ENCODE results near the gene TMEM14C.

TMEM14C gene

DNA sequence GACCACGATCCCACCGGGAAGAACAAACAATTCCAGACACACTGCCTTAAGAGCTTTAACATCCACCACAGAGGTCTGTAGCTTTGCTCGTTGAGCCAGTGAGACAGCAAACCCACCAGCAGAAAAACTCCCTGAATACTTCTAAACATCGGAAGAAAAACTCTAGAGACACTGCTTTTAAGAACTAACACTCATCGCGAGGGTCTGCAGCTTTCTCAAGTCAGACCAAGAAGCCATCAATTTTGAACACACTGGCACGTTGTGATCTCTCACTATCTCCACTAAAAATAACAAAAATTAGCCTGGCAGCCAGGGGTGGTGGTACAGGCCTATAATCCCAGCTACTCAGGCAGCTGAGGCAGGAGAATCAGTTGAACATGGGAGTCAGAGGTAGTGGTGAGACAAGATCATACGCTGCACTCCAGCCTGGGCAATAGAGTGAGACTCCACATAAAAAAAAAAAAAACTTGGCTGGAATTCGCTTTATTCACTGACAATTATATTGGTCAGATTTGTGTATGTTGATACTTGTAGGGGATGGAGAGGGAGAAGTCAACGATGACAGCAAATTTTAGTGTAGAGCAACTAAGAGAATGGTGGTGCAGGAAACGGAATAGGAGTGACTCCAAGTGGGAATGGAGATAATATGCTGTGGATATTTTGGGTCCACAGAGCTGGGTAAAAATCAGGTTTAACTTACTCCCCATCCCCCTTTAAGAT lies 860 bp upstream of the TMEM14C start:
- H3K4me2 ChIP-seq (ENCODE audit: low read depth, low read length), result peak overlapping the region; percentile 98
- H2AFZ ChIP-seq (ENCODE audit: low read length), result peak overlapping the region; percentile 79
- H3K27me3 ChIP-seq (replicated peaks; ENCODE audit: insufficient read depth, low read length), result no peaks in the 10 kb centered on the region
- no peaks in the 10 kb centered on the region for H3K36me3 ChIP-seq (replicated peaks; ENCODE audit: insufficient read depth, low read length)
- TF ChIP-seq EZH2 (optimal IDR thresholded peaks at IDR 0.05; ENCODE audit: low read depth, low read length) (no peak), EZH2phosphoT487 (IDR thresholded peaks at IDR 0.05; ENCODE audit: low read length) (no peak)
- TF ChIP-seq, protein P1, sequence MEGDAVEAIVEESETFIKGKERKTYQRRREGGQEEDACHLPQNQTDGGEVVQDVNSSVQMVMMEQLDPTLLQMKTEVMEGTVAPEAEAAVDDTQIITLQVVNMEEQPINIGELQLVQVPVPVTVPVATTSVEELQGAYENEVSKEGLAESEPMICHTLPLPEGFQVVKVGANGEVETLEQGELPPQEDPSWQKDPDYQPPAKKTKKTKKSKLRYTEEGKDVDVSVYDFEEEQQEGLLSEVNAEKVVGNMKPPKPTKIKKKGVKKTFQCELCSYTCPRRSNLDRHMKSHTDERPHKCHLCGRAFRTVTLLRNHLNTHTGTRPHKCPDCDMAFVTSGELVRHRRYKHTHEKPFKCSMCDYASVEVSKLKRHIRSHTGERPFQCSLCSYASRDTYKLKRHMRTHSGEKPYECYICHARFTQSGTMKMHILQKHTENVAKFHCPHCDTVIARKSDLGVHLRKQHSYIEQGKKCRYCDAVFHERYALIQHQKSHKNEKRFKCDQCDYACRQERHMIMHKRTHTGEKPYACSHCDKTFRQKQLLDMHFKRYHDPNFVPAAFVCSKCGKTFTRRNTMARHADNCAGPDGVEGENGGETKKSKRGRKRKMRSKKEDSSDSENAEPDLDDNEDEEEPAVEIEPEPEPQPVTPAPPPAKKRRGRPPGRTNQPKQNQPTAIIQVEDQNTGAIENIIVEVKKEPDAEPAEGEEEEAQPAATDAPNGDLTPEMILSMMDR (IDR thresholded peaks at IDR 0.05; ENCODE audit: low read length), result no peak
- peak overlapping the region; percentile 68 for H3K4me3 ChIP-seq (ENCODE audit: low read length)
- peak overlapping the region; percentile 63; the same call in 1 of the 2 replicates for H3K27ac ChIP-seq (ENCODE audit: low read length)
- no peaks in the 10 kb centered on the region for H4K20me1 ChIP-seq (ENCODE audit: insufficient read depth, low read length)
- H3K79me2 ChIP-seq (ENCODE audit: low read length), result no peaks in the 10 kb centered on the region
- H3F3A ChIP-seq (ENCODE audit: insufficient read depth, low read length), result peaks cover 14% of the 10 kb centered on the region; the same call in 1 of the 2 replicates
- DNase-seq, result no peak
- no peaks in the 10 kb centered on the region for H3K9me3 ChIP-seq (replicated peaks; ENCODE audit: insufficient read depth, low read length)
- peak overlapping the region; percentile 65; the same call in 1 of the 2 replicates for H3K9ac ChIP-seq (ENCODE audit: low read length)
- no peaks in the 10 kb centered on the region; the same call in 1 of the 2 replicates for H3K4me1 ChIP-seq (ENCODE audit: low read length)
- no peaks in the 10 kb centered on the region for H3K9me2 ChIP-seq (replicated peaks; ENCODE audit: insufficient read depth, low read length)

DNA sequence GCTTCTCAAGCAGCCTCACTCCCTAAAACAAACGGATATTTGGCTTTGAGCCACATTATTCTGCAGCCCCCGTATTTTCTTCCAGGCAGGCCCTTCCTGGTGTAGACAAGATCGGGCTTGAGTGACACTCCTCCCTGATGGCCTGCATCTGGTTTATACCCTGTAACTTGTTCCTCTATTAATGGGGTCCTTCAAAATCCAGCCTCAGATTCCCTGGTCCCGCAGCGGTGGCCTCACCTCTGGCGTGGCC lies 375 bp upstream of the TMEM14C start:
- Histone ChIP-seq H3K79me2 (ENCODE audit: low read length) (no peaks in the 10 kb centered on the region), H3K27ac (ENCODE audit: low read length) (peak overlapping the region; percentile 63; the same call in 1 of the 2 replicates), H2AFZ (ENCODE audit: low read length) (peak overlapping the region; percentile 79), H3F3A (ENCODE audit: insufficient read depth, low read length) (peaks cover 14% of the 10 kb centered on the region; the same call in 1 of the 2 replicates), H3K36me3 (replicated peaks; ENCODE audit: insufficient read depth, low read length) (no peaks in the 10 kb centered on the region), H3K4me2 (ENCODE audit: low read depth, low read length) (peak overlapping the region; percentile 98), H3K27me3 (replicated peaks; ENCODE audit: insufficient read depth, low read length) (no peaks in the 10 kb centered on the region), H3K4me1 (ENCODE audit: low read length) (no peaks in the 10 kb centered on the region; the same call in 1 of the 2 replicates), H3K9ac (ENCODE audit: low read length) (peak overlapping the region; percentile 65), H3K4me3 (ENCODE audit: low read length) (peak overlapping the region; percentile 68), H3K9me3 (replicated peaks; ENCODE audit: insufficient read depth, low read length) (no peaks in the 10 kb centered on the region), H3K9me2 (replicated peaks; ENCODE audit: insufficient read depth, low read length) (no peaks in the 10 kb centered on the region), H4K20me1 (ENCODE audit: insufficient read depth, low read length) (no peaks in the 10 kb centered on the region)
- TF ChIP-seq EZH2phosphoT487 (IDR thresholded peaks at IDR 0.05; ENCODE audit: low read length) (no peak), EZH2 (optimal IDR thresholded peaks at IDR 0.05; ENCODE audit: low read depth, low read length) (no peak)
- TF ChIP-seq, protein P1 (IDR thresholded peaks at IDR 0.05; ENCODE audit: low read length), result no peak
- no peak for DNase-seq

DNA sequence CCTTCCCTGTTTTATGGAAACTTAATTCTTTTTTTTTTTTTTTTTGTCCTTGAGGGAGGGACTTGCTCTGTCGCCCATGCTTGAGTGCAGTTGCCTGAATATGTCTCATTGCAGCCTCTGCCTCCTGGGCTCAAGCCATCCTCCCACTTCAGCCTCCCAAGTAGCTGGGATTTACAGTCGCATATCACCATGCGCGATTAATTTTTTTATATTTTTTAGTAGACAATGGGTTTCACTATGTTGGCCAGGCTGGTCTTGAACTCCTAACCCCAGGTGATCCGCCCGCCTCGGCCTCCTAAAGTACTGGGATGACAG lies 654 bp downstream of the TMEM14C start:
- H3K27me3 ChIP-seq (replicated peaks; ENCODE audit: insufficient read depth, low read length), result no peaks in the 10 kb centered on the region
- H3K4me1 ChIP-seq (ENCODE audit: low read length), result no peaks in the 10 kb centered on the region; the same call in 1 of the 2 replicates
- no peaks in the 10 kb centered on the region for H3K9me3 ChIP-seq (replicated peaks; ENCODE audit: insufficient read depth, low read length)
- H4K20me1 ChIP-seq (ENCODE audit: insufficient read depth, low read length), result no peaks in the 10 kb centered on the region
- H2AFZ ChIP-seq (ENCODE audit: low read length), result peak overlapping the region; percentile 79
- H3K9me2 ChIP-seq (replicated peaks; ENCODE audit: insufficient read depth, low read length), result no peaks in the 10 kb centered on the region
- H3K36me3 ChIP-seq (replicated peaks; ENCODE audit: insufficient read depth, low read length), result no peaks in the 10 kb centered on the region
- H3K9ac ChIP-seq (ENCODE audit: low read length), result peak overlapping the region; percentile 65
- peaks cover 14% of the 10 kb centered on the region; the same call in 1 of the 2 replicates for H3F3A ChIP-seq (ENCODE audit: insufficient read depth, low read length)
- peak overlapping the region; percentile 63; the same call in 1 of the 2 replicates for H3K27ac ChIP-seq (ENCODE audit: low read length)
- H3K79me2 ChIP-seq (ENCODE audit: low read length), result no peaks in the 10 kb centered on the region
- DNase-seq, result no peak
- no peak for TF ChIP-seq EZH2 (optimal IDR thresholded peaks at IDR 0.05; ENCODE audit: low read depth, low read length)
- TF ChIP-seq, protein P1 (IDR thresholded peaks at IDR 0.05; ENCODE audit: low read length), result no peak
- TF ChIP-seq EZH2phosphoT487 (IDR thresholded peaks at IDR 0.05; ENCODE audit: low read length), result no peak
- H3K4me2 ChIP-seq (ENCODE audit: low read depth, low read length), result peak overlapping the region; percentile 98
- peak overlapping the region; percentile 68 for H3K4me3 ChIP-seq (ENCODE audit: low read length)
